Ovary (tissue), 9 donors: Measurements from ENCODE around the gene EIF3L. TPM values are rescaled to one million over a fixed set of nuclear protein-coding genes. Genes with fewer than 3 reads are reported as not detected.
A peak's percentile ranks its signal among the peaks of the same experiment; 100 is the strongest.

Experiments used
- DNase-seq, 5 donors: peaks; one replicate each; pipeline ENCODE4 v3.0.0-alpha.2; 2019 to 2020
- H3K27ac ChIP-seq, 2 donors: fragments of 200-600 bp; one replicate each; pipeline versions ENCODE4 v1.5.1 to v1.8.0; 2019 to 2022
- H3K27me3 ChIP-seq: fragments of 200-600 bp; one replicate; pipeline ENCODE4 v1.8.0; 2022
- H3K36me3 ChIP-seq: fragments of 200-600 bp; sonication (generic); one replicate; pipeline ENCODE4 v1.5.1; 2019
- H3K4me1 ChIP-seq: one replicate; pipeline ENCODE4 v1.8.1; 2013; ENCODE audit warnings: mild to moderate bottlenecking, moderate library complexity; ENCODE audit not compliant: insufficient read depth
- H3K4me3 ChIP-seq: fragments of 200-600 bp; sonication (generic); one replicate; pipeline ENCODE4 v1.5.1; 2017
- H3K9me3 ChIP-seq, 2 donors: fragments of 200-600 bp in 1 of 2; sonication (generic) in 1 of 2; one replicate each; pipeline versions ENCODE4 v1.5.1 to v1.8.1; 2013 to 2019; ENCODE audit warnings: mild to moderate bottlenecking in 1 of 2, moderate library complexity in 1 of 2
- EP300 ChIP-seq: sonication (generic); formaldehyde crosslinking; IDR thresholded peaks from one replicate; pipeline ENCODE4 v1.6.1; 2017; ENCODE audit warnings: antibody characterized with exemption
- POLR2A ChIP-seq: fragments of 450-650 bp; IDR thresholded peaks from one replicate; pipeline ENCODE4 v1.6.1; 2017; ENCODE audit warnings: antibody characterized with exemption, mild to moderate bottlenecking, moderate library complexity
- WGBS, 3 donors: extraction: QIAGEN DNeasy Blood & Tissue Kit in 1 of 3; methylation state at CpG; one replicate each; pipeline versions ENCODE4 v1.1.5 to v1.1.7; 2013 to 2017; 5-methylcytosine and 5-hydroxymethylcytosine counted together
- intact Hi-C, 4 donors: fragments of 100-400 bp; cut with DNase I; formaldehyde crosslinking; loops; one replicate each; pipeline versions ENCODE4 v1.11.0 to v1.15.1; 2022 to 2023
- polyA plus RNA-seq, 2 donors: library from polyadenylated mRNA; stranded (reverse); fragments of 200-250 nt in 1 of 2; fragments of 350-450 nt in 1 of 2; fragmentation: Illumina TruSeq in 1 of 2; extraction: RNeasy Lipid Tissue Mini Kit (QIAGEN cat#74804) in 1 of 2; gene quantifications; one replicate each; pipeline ENCODE4 v1.2.3, GENCODE V29; 2013 to 2014
- total RNA-seq, 7 donors: library from RNA; depleted of rRNA in 2 of 7; stranded (reverse); fragments of >200 nt in 2 of 7; fragmentation: NEBNext Ultra II Directional in 3 of 7; extraction: Animal tissue kit (Norgen Biotek cat#: 25700) in 3 of 7; gene quantifications; one replicate each; pipeline versions ENCODE4 v1.1.0 to v1.2.4, GENCODE V29; 2016 to 2023
- TF ChIP-seq, protein P1 (sequence below), 3 donors: fragments of 450-650 bp in 2 of 3; fragments of 200-600 bp in 1 of 3; IDR thresholded peaks; one replicate each; pipeline versions ENCODE4 v1.5.1 to v1.8.0; 2016 to 2022; ENCODE audit warnings: antibody characterized with exemption in 3 of 3, mild to moderate bottlenecking in 1 of 3
- donor health status: DM: no; HTN: no; CAD: no; lungs with moderate emphysema.
- donor health status: DM: no; HTN: no; CAD: no.
- donor health status: Bipolar disorder and iron deficiency.
- donor health status: DM: yes; HTN: yes; CAD: no.
- donor health status: DM: no; HTN: no; CAD: no.
- donor health status: DM: yes; HTN: yes; CAD: no.

Gene EIF3L
- total and polyA plus RNA-seq, 9 donors: 534 to 1,344 (median 896) TPM

- intact Hi-C loops: loop anchor here in 2 of 4 donors (5.0 to 10.0 kb wide), 3 partner anchors 34 to 116 kb away; no protein-coding TSS in a partner anchor
- H3K27me3 ChIP-seq: no peaks in the 10 kb centered on the region
- WGBS, 3 donors: 81 to 92% (median 82%) methylated on average over 2 of the region's 2 CpGs
- no peak overlapping the region for H3K4me3 ChIP-seq
- no peaks in the 10 kb centered on the region for H3K36me3 ChIP-seq
- no peak for DNase-seq
- peaks cover 11% of the 10 kb centered on the region for H3K4me1 ChIP-seq
- TF ChIP-seq POLR2A: no peak
- TF ChIP-seq, protein P1, sequence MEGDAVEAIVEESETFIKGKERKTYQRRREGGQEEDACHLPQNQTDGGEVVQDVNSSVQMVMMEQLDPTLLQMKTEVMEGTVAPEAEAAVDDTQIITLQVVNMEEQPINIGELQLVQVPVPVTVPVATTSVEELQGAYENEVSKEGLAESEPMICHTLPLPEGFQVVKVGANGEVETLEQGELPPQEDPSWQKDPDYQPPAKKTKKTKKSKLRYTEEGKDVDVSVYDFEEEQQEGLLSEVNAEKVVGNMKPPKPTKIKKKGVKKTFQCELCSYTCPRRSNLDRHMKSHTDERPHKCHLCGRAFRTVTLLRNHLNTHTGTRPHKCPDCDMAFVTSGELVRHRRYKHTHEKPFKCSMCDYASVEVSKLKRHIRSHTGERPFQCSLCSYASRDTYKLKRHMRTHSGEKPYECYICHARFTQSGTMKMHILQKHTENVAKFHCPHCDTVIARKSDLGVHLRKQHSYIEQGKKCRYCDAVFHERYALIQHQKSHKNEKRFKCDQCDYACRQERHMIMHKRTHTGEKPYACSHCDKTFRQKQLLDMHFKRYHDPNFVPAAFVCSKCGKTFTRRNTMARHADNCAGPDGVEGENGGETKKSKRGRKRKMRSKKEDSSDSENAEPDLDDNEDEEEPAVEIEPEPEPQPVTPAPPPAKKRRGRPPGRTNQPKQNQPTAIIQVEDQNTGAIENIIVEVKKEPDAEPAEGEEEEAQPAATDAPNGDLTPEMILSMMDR (IDR thresholded peaks at IDR 0.05): no peak
- TF ChIP-seq EP300: no peak
- H3K27ac ChIP-seq: no peak overlapping the region
- H3K9me3 ChIP-seq: no peaks in the 10 kb centered on the region
Observed at GRCh38 chr22:37930952-37931440, 81.8 kb downstream of the EIF3L start.

DNA sequence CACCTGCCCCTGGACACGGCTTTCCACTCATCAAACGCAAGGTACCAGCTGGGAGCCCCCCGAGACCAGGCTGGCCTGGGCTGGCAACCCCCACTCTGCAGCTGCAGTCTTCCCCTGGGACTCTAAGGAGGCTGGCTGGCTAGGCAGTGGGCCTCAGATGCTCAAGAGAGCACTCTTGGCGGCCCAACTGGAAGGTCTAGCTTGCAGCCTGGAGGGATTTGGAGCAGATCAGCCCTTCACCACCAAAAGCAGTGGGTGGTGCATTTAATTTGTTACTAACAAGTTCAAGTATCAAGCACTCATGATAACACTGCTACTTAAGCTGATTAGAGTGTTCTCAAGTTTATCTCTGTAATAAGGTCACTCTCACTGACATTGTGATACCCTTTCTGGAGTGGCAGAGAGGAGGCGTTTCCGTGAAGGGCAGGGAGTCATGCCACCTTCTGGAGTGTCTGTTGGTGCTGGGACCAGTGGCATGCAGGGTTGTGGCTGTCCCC lies 82.7 kb downstream of the EIF3L start:
- H3K36me3 ChIP-seq: no peaks in the 10 kb centered on the region
- H3K27ac ChIP-seq: no peak overlapping the region
- H3K27me3 ChIP-seq: no peaks in the 10 kb centered on the region
- TF ChIP-seq, protein P1 (IDR thresholded peaks at IDR 0.05): no peak
- WGBS, 3 donors: 82 to 96% (median 92%) methylated on average over 6 of the region's 6 CpGs
- DNase-seq: no peak
- intact Hi-C loops: loop anchor here in 2 of 4 donors (5.0 to 10.0 kb wide), 3 partner anchors 35 to 117 kb away; no protein-coding TSS in a partner anchor
- H3K9me3 ChIP-seq: no peaks in the 10 kb centered on the region
- peaks cover 11% of the 10 kb centered on the region for H3K4me1 ChIP-seq
- no peak overlapping the region for H3K4me3 ChIP-seq

GRCh38 chr22:37932401-37932800 lies 83.2 kb downstream of the EIF3L start:
- WGBS, 3 donors: 83 to 96% (median 88%) methylated on average over 10 of the region's 10 CpGs
- no peaks in the 10 kb centered on the region for H3K27me3 ChIP-seq
- intact Hi-C loops: loop anchor here in 2 of 4 donors (5.0 to 10.0 kb wide), 3 partner anchors 35 to 118 kb away; no protein-coding TSS in a partner anchor
- H3K4me3 ChIP-seq: no peak overlapping the region
- DNase-seq: no peak
- H3K36me3 ChIP-seq: no peaks in the 10 kb centered on the region
- H3K27ac ChIP-seq: no peak overlapping the region
- H3K4me1 ChIP-seq: peaks cover 11% of the 10 kb centered on the region
- H3K9me3 ChIP-seq: no peaks in the 10 kb centered on the region
- TF ChIP-seq POLR2A (no peak), EP300 (no peak)
- TF ChIP-seq, protein P1 (IDR thresholded peaks at IDR 0.05): no peak

GRCh38 chr22:37932821-37933578 lies 83.8 kb downstream of the EIF3L start:
- WGBS, 3 donors: 66 to 73% (median 72%) methylated on average over 20 to 21 of the region's 21 CpGs
- DNase-seq: peak; percentile 35 to 66 (median 58)

More at GRCh38 chr22:37932821-37933578, 83.8 kb downstream of the EIF3L start:
- H3K4me3 ChIP-seq: no peak overlapping the region
- peaks cover 11% of the 10 kb centered on the region for H3K4me1 ChIP-seq
- H3K27me3 ChIP-seq: no peaks in the 10 kb centered on the region
- TF ChIP-seq POLR2A: no peak
- TF ChIP-seq EP300: no peak
- TF ChIP-seq, protein P1 (IDR thresholded peaks at IDR 0.05): no peak
- no peaks in the 10 kb centered on the region for H3K36me3 ChIP-seq
- no peaks in the 10 kb centered on the region for H3K9me3 ChIP-seq
- H3K27ac ChIP-seq: peak overlapping the region; percentile 41 to 62
- intact Hi-C loops: loop anchor here in 2 of 4 donors (5.0 to 10.0 kb wide), 3 partner anchors 36 to 118 kb away; no protein-coding TSS in a partner anchor
